Stimulated activated CD4-positive, alpha-beta T cell treated with anti-CD3 and anti-CD28 coated beads, Interleukin-4, amount 100 ng/mL, for 48 hours (primary cell): ENCODE results near the gene OR10H3.
"Not testable (repeated sequence)": the region's sequence is repeated elsewhere in the genome, so short reads cannot be mapped to it uniquely, and the experiment has no call there.

Experiments
- DNase-seq, 2 donors: peaks; one replicate each; pipeline ENCODE4 v3.0.0-alpha.2; 2020; ENCODE audit warnings: low read depth in 2 of 2

The OR10H3 gene

GRCh38 chr19:15779756-15780476 is 42.1 kb downstream of the OR10H3 start:
- DNase-seq: no peak

- DNase-seq: no peak
Observed at GRCh38 chr19:15780610-15781418, 43.0 kb downstream of the OR10H3 start.

- no peak for DNase-seq
Observed at GRCh38 chr19:15781661-15782060, 43.9 kb downstream of the OR10H3 start.

DNA sequence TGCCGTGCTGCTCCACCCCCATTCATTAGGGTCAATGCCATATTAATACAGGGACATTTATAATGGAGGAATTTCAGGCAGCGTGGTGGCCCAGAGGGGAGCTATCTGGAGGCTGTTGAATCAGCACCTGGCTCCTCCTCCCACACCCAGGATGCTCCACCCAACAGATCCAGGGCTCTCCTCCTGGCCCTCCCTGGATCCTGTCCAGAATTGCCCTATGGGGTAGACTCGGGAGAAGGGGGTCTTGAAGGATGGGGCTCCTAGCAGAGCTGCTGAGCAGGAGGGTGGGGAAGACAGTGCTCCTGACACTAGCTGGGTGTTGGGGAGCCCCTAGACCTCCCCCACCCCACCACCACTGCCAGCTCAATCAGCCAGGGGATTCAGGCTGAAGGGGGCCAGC is 44.4 kb downstream of the OR10H3 start:
- no peak for DNase-seq

DNA sequence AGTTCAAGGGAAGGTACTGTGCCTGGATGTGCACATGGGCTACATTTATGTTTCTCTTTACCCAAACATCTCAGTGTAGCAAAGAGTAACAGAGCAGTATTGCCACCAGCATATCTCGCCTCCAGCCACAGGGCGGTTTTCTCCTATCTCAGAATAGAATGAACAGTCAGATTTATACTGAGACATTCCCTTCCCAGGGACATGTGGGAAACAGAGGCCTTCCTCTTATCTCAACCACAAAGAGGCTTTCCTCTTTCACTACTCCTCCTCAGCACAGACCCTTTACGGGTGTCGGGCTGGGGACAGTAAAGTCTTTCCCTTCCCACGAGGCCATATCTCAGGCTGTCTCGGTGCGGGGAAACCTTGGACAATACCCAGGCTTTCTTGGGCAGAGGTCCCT is 45.1 kb downstream of the OR10H3 start:
- not testable (repeated sequence) for DNase-seq

DNA sequence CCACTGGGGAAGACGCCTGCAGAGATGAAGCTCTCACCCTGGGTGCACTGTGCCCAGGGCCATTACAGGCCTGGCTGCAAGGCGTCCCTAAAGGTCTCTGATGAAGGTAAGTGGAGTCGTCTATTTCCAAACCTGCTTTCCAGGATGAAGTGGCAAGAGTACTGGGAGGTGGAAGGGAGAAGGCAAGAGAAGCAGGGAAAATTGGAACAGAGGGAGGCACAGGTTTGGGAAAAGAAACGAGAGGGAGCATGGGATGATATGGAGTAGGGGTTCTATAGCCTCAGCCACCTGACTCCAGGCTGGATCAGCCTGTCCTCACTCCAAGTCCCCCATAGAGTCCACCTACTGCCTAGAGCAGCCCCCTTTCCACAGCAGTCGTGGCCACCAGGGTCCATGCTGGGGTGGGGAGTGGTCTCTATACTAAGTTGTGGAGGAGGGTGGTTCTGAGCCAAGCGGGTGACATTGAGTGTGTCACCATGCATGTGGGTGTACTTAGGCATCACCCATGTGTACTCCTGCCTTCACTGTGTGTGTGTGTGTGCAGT is 49.9 kb downstream of the OR10H3 start, which contains the start of gene OR10H5:
Gene OR10H5 (plus strand): TSS at position 51 of the 545 bp plus-strand sequence. CDS start 6,388 bp downstream, outside the sequence.
- DNase-seq: no peak

DNA sequence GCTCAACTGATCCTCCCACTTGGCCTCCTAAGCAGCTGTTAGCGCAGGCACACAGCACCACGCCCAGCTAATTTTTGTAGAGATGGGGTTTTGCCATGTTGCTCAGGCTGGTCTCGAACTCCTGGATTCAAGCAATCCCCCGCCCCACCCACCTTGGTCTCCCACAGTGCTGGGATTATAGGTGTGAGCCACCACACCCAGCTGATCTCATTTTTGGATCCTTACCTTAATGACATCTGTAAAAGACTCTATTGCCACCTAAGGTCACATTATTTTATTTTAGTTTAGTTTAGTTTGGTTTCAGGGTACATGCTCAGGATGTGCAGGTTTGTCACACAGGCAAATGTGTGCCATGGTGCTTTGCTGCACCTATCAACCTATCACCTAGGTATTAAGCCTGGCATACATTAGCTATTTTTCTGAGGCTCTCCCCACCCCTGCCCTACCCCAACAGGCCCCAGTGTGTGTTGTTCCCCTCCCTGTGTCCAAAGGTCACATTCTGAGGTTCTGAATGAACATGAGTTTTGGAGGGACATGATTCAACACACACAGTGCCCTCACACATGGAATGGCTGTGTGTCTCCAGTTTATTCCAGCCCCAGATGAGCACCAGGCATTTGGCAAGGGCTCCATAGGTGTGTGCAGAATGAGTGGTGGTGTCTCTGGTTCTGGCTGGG is 50.9 kb downstream of the OR10H3 start:
- no peak for DNase-seq

GRCh38 chr19:15790096-15790495 is 52.3 kb downstream of the OR10H3 start:
- no peak for DNase-seq
